Mesodermal cell (in vitro differentiated cells): Measurements from ENCODE around the gene BDNF.

Experiments used
- H3K27ac ChIP-seq: 2 replicates; pipeline ENCODE4 v1.7.0; 2013; ENCODE audit warnings: mild to moderate bottlenecking, low read depth, low read length, moderate library complexity; ENCODE audit not compliant: severe bottlenecking
- H3K36me3 ChIP-seq: 2 replicates; pipeline ENCODE4 v1.7.1; 2013; ENCODE audit warnings: mild to moderate bottlenecking, low read length, moderate library complexity; ENCODE audit not compliant: control insufficient read depth, insufficient read depth
- H3K4me1 ChIP-seq: one replicate; pipeline ENCODE4 v1.7.1; 2013; ENCODE audit warnings: mild to moderate bottlenecking, low read length; ENCODE audit not compliant: insufficient read depth, control insufficient read depth, poor library complexity, severe bottlenecking
- H3K4me3 ChIP-seq: 2 replicates; pipeline ENCODE4 v1.7.0; 2013; ENCODE audit warnings: low read length, control low read depth, mild to moderate bottlenecking; ENCODE audit not compliant: insufficient read depth, poor library complexity, severe bottlenecking; ENCODE audit errors: extremely low read depth
- H3K9me3 ChIP-seq: 2 replicates; pipeline ENCODE4 v1.7.1; 2013; ENCODE audit warnings: mild to moderate bottlenecking, low read length, moderate library complexity; ENCODE audit not compliant: control insufficient read depth
- WGBS, 2 experiments: methylation state at CpG; one replicate each; pipeline ENCODE4 v1.1.5; 2013; ENCODE audit warnings: missing lambda C conversion rate in 2 of 2; ENCODE audit not compliant: insufficient coverage in 2 of 2; 5-methylcytosine and 5-hydroxymethylcytosine counted together

BDNF gene

DNA sequence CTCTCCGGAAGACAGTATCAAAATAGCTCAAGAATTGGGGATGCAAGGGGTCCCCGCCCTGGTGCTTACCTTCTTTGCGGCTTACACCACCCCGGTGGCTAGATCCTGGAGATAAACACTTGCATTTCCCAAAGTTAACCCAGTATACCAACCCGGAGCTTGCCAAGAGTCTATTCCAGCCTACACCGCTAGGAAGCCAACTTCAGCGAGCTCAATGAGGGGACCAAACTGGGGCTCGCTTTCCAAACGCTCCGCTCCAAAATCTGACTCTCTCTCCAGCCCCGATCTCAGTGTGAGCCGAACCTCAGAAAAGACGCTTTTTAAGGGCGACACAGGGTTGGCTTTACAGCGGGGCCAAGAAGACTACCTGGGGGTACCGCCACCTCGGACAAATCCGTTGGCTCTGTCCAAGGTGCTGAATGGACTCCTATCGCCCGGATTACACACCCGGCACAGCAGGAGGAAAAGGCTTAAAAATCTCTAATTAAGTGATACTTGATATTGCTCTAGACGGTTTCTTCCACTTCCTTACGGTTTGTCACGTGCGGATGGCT, 20.1 kb upstream of the BDNF start:
- no peak overlapping the region for H3K27ac ChIP-seq
- H3K9me3 ChIP-seq, result no peaks in the 10 kb centered on the region
- H3K4me1 ChIP-seq, result peaks cover 10% of the 10 kb centered on the region
- WGBS, 2 experiments, result 1 to 5% methylated on average over 13 to 19 of the region's 25 CpGs
- H3K36me3 ChIP-seq, result no peaks in the 10 kb centered on the region
- no peak overlapping the region for H3K4me3 ChIP-seq

- Histone ChIP-seq H3K4me1 (peaks cover 10% of the 10 kb centered on the region), H3K36me3 (no peaks in the 10 kb centered on the region), H3K27ac (peak overlapping the region; percentile 83), H3K4me3 (peak overlapping the region; percentile 53), H3K9me3 (no peaks in the 10 kb centered on the region)
- 0 to 20% methylated on average over 1 of the region's 16 CpGs for WGBS, 2 experiments
These were observed 19.3 kb upstream of the BDNF start for GRCh38 chr11:27719546-27719925.

- peak overlapping the region; percentile 53 for H3K4me3 ChIP-seq
- 0 to 1% methylated on average over 24 to 38 of the region's 52 CpGs for WGBS, 2 experiments
- no peaks in the 10 kb centered on the region for H3K36me3 ChIP-seq
- peaks cover 10% of the 10 kb centered on the region for H3K4me1 ChIP-seq
- peak overlapping the region; percentile 83 for H3K27ac ChIP-seq
- H3K9me3 ChIP-seq, result no peaks in the 10 kb centered on the region
These were observed 18.7 kb upstream of the BDNF start for GRCh38 chr11:27718863-27719545.

GRCh38 chr11:27718346-27718862, 18.1 kb upstream of the BDNF start:
- Histone ChIP-seq H3K4me3 (peak overlapping the region; percentile 53), H3K9me3 (no peaks in the 10 kb centered on the region), H3K36me3 (no peaks in the 10 kb centered on the region), H3K4me1 (peaks cover 10% of the 10 kb centered on the region), H3K27ac (peak overlapping the region; percentile 83)
- WGBS, 2 experiments, result 0% methylated on average over 11 to 13 of the region's 30 CpGs

GRCh38 chr11:27717801-27718229, 17.6 kb upstream of the BDNF start:
- Histone ChIP-seq H3K4me3 (peak overlapping the region; percentile 53), H3K9me3 (no peaks in the 10 kb centered on the region), H3K4me1 (peaks cover 10% of the 10 kb centered on the region), H3K27ac (peak overlapping the region; percentile 43), H3K36me3 (no peaks in the 10 kb centered on the region)
- 0 to 3% methylated on average over 6 to 7 of the region's 8 CpGs for WGBS, 2 experiments

- H3K36me3 ChIP-seq, result no peaks in the 10 kb centered on the region
- no peaks in the 10 kb centered on the region for H3K9me3 ChIP-seq
- H3K4me3 ChIP-seq, result no peak overlapping the region
- no peak overlapping the region for H3K27ac ChIP-seq
- peaks cover 10% of the 10 kb centered on the region for H3K4me1 ChIP-seq
These were observed 17.1 kb upstream of the BDNF start for GRCh38 chr11:27717377-27717776.

GRCh38 chr11:27716835-27717234, 16.6 kb upstream of the BDNF start:
- Histone ChIP-seq H3K9me3 (no peaks in the 10 kb centered on the region), H3K27ac (no peak overlapping the region), H3K36me3 (no peaks in the 10 kb centered on the region), H3K4me1 (peaks cover 10% of the 10 kb centered on the region), H3K4me3 (no peak overlapping the region)
- 83% methylated on average over 1 of the region's 2 CpGs; no CpG with 5 or more reads in 1 of the 2 experiments for WGBS, 2 experiments

DNA sequence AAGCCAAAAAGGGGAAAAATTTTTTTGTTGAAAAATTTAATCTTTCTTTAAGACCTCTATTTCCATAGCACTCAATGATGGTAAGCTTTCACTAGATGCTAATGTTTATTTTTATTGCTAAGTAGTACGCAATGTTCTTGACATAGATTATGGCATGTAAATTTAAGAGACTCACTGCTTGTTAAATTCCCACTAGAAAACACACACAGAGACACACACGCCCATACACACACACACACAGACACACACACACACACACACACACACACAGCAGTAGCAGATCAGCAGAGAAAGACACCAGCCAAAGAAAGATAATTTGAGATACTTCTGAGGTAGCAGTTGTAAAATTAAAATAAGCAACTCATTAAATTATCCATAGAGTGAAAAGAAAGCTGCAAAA, 16.0 kb upstream of the BDNF start:
- H3K4me3 ChIP-seq, result no peak overlapping the region
- H3K36me3 ChIP-seq, result no peaks in the 10 kb centered on the region
- WGBS, 2 experiments, result no CpG with 5 or more reads among the region's 2 CpGs
- H3K4me1 ChIP-seq, result peaks cover 5% of the 10 kb centered on the region
- no peaks in the 10 kb centered on the region for H3K9me3 ChIP-seq
- no peak overlapping the region for H3K27ac ChIP-seq

- no peaks in the 10 kb centered on the region for H3K36me3 ChIP-seq
- H3K27ac ChIP-seq, result no peak overlapping the region
- WGBS, 2 experiments, result no CpG with 5 or more reads among the region's 1 CpG
- no peaks in the 10 kb centered on the region for H3K9me3 ChIP-seq
- no peaks in the 10 kb centered on the region for H3K4me1 ChIP-seq
- no peak overlapping the region for H3K4me3 ChIP-seq
These were observed 11.5 kb upstream of the BDNF start for GRCh38 chr11:27711725-27712124.

DNA sequence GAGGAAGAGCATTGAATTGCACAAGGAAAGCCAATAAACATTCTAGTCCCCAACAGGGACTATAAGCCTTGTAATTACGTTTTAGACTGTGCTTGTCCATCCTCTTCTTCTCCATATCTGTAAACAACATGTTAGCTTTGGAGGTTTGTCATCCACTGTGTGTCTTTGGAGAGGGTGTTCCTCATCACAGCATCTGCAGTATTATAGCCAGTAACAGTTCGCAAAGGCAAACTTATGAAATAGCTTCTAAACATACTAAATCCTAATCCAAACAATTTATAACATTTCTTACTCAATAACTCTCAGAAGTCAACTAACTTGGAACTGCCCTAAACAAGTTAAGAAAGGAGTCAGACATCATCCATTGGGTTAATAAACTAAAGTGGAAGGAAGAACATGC, 10.3 kb upstream of the BDNF start:
- Histone ChIP-seq H3K9me3 (no peaks in the 10 kb centered on the region), H3K4me1 (no peaks in the 10 kb centered on the region), H3K27ac (no peak overlapping the region), H3K36me3 (no peaks in the 10 kb centered on the region), H3K4me3 (no peak overlapping the region)
- 86% methylated on average over 1 of the region's 2 CpGs; no CpG with 5 or more reads in 1 of the 2 experiments for WGBS, 2 experiments

- Histone ChIP-seq H3K9me3 (no peaks in the 10 kb centered on the region), H3K4me3 (no peak overlapping the region), H3K4me1 (no peaks in the 10 kb centered on the region), H3K27ac (no peak overlapping the region), H3K36me3 (no peaks in the 10 kb centered on the region)
- WGBS, 2 experiments, result no CpG with 5 or more reads among the region's 3 CpGs
These were observed 7.4 kb upstream of the BDNF start for GRCh38 chr11:27707676-27708075.
